GM23338 (cell line): ENCODE results near the gene GJC2. TPM values are rescaled to one million over a fixed set of nuclear protein-coding genes. Genes with fewer than 3 reads are reported as not detected.

ENCODE experiments used
- ATAC-seq: fragments of 200-7000 bp; cut with Tn5 transposase; 3 replicates; pipeline ENCODE4 v1.9.1; 2020
- DNase-seq: peaks from one replicate; pipeline ENCODE4 v3.0.0-alpha.2; 2015; ENCODE audit warnings: low spot score
- H2AFZ ChIP-seq: fragments of 200-600 bp; sonication (generic); 2 replicates; pipeline ENCODE4 v1.8.0; 2016; ENCODE audit warnings: antibody characterized with exemption, mild to moderate bottlenecking, moderate library complexity
- H3F3A ChIP-seq: fragments of 200-600 bp; sonication (generic); replicated peaks from 2 replicates; pipeline ENCODE4 v1.8.0; 2017; ENCODE audit warnings: antibody characterized with exemption, mixed run types, low read depth
- H3K27ac ChIP-seq: fragments of 200-600 bp; sonication (generic); 2 replicates; pipeline ENCODE4 v1.6.1; 2016; ENCODE audit warnings: low read depth
- H3K27me3 ChIP-seq: fragments of 200-600 bp; sonication (generic); 2 replicates; pipeline ENCODE4 v1.8.0; 2016; ENCODE audit warnings: mild to moderate bottlenecking, mixed run types, moderate library complexity; ENCODE audit not compliant: insufficient read depth
- H3K36me3 ChIP-seq: fragments of 200-600 bp; sonication (generic); 2 replicates; pipeline ENCODE4 v1.8.0; 2016; ENCODE audit warnings: mild to moderate bottlenecking; ENCODE audit not compliant: insufficient read depth
- H3K4me1 ChIP-seq: fragments of 200-600 bp; sonication (generic); 2 replicates; pipeline ENCODE4 v1.8.0; 2016; ENCODE audit warnings: mild to moderate bottlenecking, moderate library complexity; ENCODE audit not compliant: insufficient read depth
- H3K4me2 ChIP-seq: fragments of 200-600 bp; sonication (generic); 2 replicates; pipeline ENCODE4 v1.7.1; 2017; ENCODE audit warnings: mixed run types
- H3K4me3 ChIP-seq: fragments of 200-600 bp; sonication (generic); 2 replicates; pipeline ENCODE4 v1.6.1; 2016; ENCODE audit warnings: mixed run types
- H3K79me2 ChIP-seq: fragments of 200-600 bp; sonication (generic); replicated peaks from 2 replicates; pipeline ENCODE4 v1.8.0; 2017; ENCODE audit warnings: mild to moderate bottlenecking; ENCODE audit not compliant: insufficient read depth
- H3K9me2 ChIP-seq: fragments of 200-600 bp; sonication (generic); 2 replicates; pipeline ENCODE4 v1.8.0; 2017; ENCODE audit not compliant: insufficient read depth
- H4K20me1 ChIP-seq: fragments of 200-600 bp; sonication (generic); replicated peaks from 2 replicates; pipeline ENCODE4 v1.8.0; 2017; ENCODE audit warnings: mild to moderate bottlenecking; ENCODE audit not compliant: insufficient read depth
- H3K27ac Mint-ChIP-seq: 2 replicates; pipeline ENCODE4 v1.8.0; 2020; ENCODE audit warnings: inconsistent platforms, mild to moderate bottlenecking, moderate library complexity, mixed read lengths
- H3K27me3 Mint-ChIP-seq: 3 replicates; pipeline ENCODE4 v1.8.0; 2022; ENCODE audit warnings: low read depth, mild to moderate bottlenecking, moderate library complexity, mixed read lengths, inconsistent platforms; ENCODE audit not compliant: insufficient read depth, poor library complexity
- H3K36me3 Mint-ChIP-seq: 3 replicates; pipeline ENCODE4 v1.8.0; 2021; ENCODE audit warnings: low read depth, mild to moderate bottlenecking, inconsistent platforms, moderate library complexity, mixed read lengths
- H3K4me1 Mint-ChIP-seq: 3 replicates; pipeline ENCODE4 v1.8.0; 2020; ENCODE audit warnings: mild to moderate bottlenecking, inconsistent platforms, mixed read lengths
- H3K4me3 Mint-ChIP-seq: 3 replicates; pipeline ENCODE4 v1.8.0; 2021; ENCODE audit warnings: moderate library complexity, mild to moderate bottlenecking, inconsistent platforms, mixed read lengths
- H3K9me3 Mint-ChIP-seq: 3 replicates; pipeline ENCODE4 v1.8.0; 2020; ENCODE audit warnings: moderate library complexity, mild to moderate bottlenecking, inconsistent platforms, mixed read lengths
- CREB1 ChIP-seq: fragments of 250-450 bp; sonication (Bioruptor Pico); IDR thresholded peaks from 2 replicates; pipeline ENCODE4 v1.5.0; 2020; ENCODE audit warnings: low read depth, mild to moderate bottlenecking, moderate library complexity
- CTCF ChIP-seq, 2 experiments: fragments of 200-600 bp in 1 of 2; sonication (generic) in 1 of 2; conservative IDR thresholded peaks; 2 replicates each; pipeline versions ENCODE4 v1.5.1 to v1.6.1; 2016 to 2017; ENCODE audit warnings: antibody characterized with exemption in 2 of 2, low read depth in 2 of 2, mild to moderate bottlenecking in 2 of 2, moderate library complexity in 1 of 2
- EZH2 ChIP-seq: fragments of 200-600 bp; sonication (generic); IDR thresholded peaks from one replicate; pipeline ENCODE4 v1.8.0; 2017; ENCODE audit warnings: antibody characterized with exemption, mild to moderate bottlenecking, low read depth; ENCODE audit not compliant: unreplicated experiment
- EZH2phosphoT487 ChIP-seq: fragments of 200-600 bp; sonication (generic); IDR thresholded peaks from one replicate; pipeline ENCODE4 v1.8.1; 2018; ENCODE audit warnings: antibody characterized with exemption; ENCODE audit not compliant: unreplicated experiment
- JUNB ChIP-seq: IDR thresholded peaks from one replicate; pipeline ENCODE4 v1.6.1; 2016; ENCODE audit warnings: antibody characterized with exemption; ENCODE audit not compliant: unreplicated experiment
- NANOG ChIP-seq: IDR thresholded peaks from 2 replicates; pipeline ENCODE4 v1.6.1; 2016; ENCODE audit warnings: antibody characterized with exemption, borderline replicate concordance
- POLR2AphosphoS5 ChIP-seq: IDR thresholded peaks from 2 replicates; pipeline ENCODE4 v1.6.1; 2016; ENCODE audit warnings: antibody characterized with exemption, low read depth
- REST ChIP-seq: IDR thresholded peaks from one replicate; pipeline ENCODE4 v1.6.1; 2018; ENCODE audit warnings: antibody characterized with exemption; ENCODE audit not compliant: unreplicated experiment
- STAT1 ChIP-seq: IDR thresholded peaks from one replicate; pipeline ENCODE4 v1.6.1; 2016; ENCODE audit warnings: antibody characterized with exemption; ENCODE audit not compliant: unreplicated experiment
- ZNF114 ChIP-seq: fragments of 250-450 bp; sonication (Bioruptor Pico); IDR thresholded peaks from 2 replicates; pipeline ENCODE4 v1.5.0; 2020; ENCODE audit warnings: mild to moderate bottlenecking, moderate library complexity
- ZNF331 ChIP-seq: fragments of 250-450 bp; sonication (Bioruptor Pico); IDR thresholded peaks from 2 replicates; pipeline ENCODE4 v1.5.0; 2020; ENCODE audit warnings: low read depth, mild to moderate bottlenecking, moderate library complexity
- ZNF462 ChIP-seq: fragments of 250-450 bp; sonication (Bioruptor Pico); IDR thresholded peaks from 2 replicates; pipeline ENCODE4 v1.5.0; 2020; ENCODE audit warnings: mild to moderate bottlenecking, moderate library complexity
- polyA plus RNA-seq: library from polyadenylated mRNA; unstranded; fragments of >200 nt; fragmentation: Nextera tagmentation; extraction: Ambion mirVana; gene quantifications from 2 replicates; pipeline ENCODE4 v1.2.1, GENCODE V29; 2016
- total RNA-seq: library from RNA; depleted of rRNA; stranded (reverse); fragments of >200 nt; shearing (Covaris generic); gene quantifications from 2 replicates; pipeline ENCODE4 v1.2.3, GENCODE V29; 2014
- TF ChIP-seq, protein P1 (sequence below): IDR thresholded peaks from 2 replicates; pipeline ENCODE4 v1.6.1; 2016; ENCODE audit warnings: antibody characterized with exemption

The GJC2 gene
- total and polyA plus RNA-seq, 2 experiments from 2014 or later, result 0.15 to 1.2 TPM

DNA sequence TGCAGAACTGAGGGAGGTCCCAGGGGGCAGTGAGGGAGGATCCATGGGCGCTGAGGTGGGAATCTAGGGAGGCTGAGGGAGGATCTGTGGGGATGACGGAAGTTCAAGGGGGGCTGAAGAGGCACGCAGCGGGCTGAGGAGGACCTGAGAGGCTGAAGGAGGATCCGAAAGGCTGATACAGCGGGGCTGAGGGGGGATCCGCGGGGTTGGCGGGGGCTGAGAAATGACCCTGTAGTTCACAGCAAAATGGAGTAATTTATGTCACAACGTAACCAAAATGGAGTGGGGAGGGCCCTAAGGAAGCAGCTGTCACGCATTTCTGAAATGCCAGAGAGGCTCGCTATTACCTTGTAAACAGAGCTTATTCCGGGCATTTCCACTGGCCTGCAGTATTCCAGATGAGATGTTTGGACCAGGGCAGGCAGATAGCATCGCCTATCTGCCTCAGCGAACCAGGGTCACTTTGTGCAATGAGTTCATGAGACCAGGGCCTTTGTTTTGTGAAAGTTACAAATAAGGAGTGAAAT, 39.7 kb upstream of the GJC2 start:
- Histone ChIP-seq H3K27ac (no peak overlapping the region), H3F3A (no peaks in the 10 kb centered on the region), H3K4me3 (peak overlapping the region; percentile 97), H3K9me2 (0 out of 2 replicates have a peak, but pooled peaks cover 3% of the 10 kb centered on the region), H3K36me3 (no peaks in the 10 kb centered on the region), H3K27me3 (peaks cover 10% of the 10 kb centered on the region; the same call in 1 of the 2 replicates), H3K4me1 (peaks cover 4% of the 10 kb centered on the region; the same call in 1 of the 2 replicates), H2AFZ (peak overlapping the region; percentile 95), H3K4me2 (peak overlapping the region; percentile 76), H3K79me2 (peaks cover 8% of the 10 kb centered on the region), H4K20me1 (no peaks in the 10 kb centered on the region; the same call in 1 of the 2 replicates)
- Mint-ChIP-seq H3K27ac (no peak overlapping the region), H3K36me3 (peaks cover 8% of the 10 kb centered on the region; the same call in 2 of the 3 replicates), H3K4me1 (peaks cover 12% of the 10 kb centered on the region), H3K27me3 (peaks cover 17% of the 10 kb centered on the region), H3K4me3 (peak overlapping the region; percentile 93), H3K9me3 (peaks cover 2% of the 10 kb centered on the region; the same call in 2 of the 3 replicates)
- peak; percentile 13 for ATAC-seq
- TF ChIP-seq EZH2phosphoT487 (no peak), STAT1 (no peak), ZNF114 (CRISPR knock-in tag) (no peak), ZNF462 (no peak), ZNF331 (no peak), REST (no peak), EZH2 (no peak), JUNB (no peak), CTCF (conservative IDR thresholded peaks at IDR 0.05; ENCODE audit: low read depth in 2 of 2) (no peak), POLR2AphosphoS5 (no peak), CREB1 (CRISPR knock-in tag) (no peak), NANOG (no peak)
- TF ChIP-seq, protein P1, sequence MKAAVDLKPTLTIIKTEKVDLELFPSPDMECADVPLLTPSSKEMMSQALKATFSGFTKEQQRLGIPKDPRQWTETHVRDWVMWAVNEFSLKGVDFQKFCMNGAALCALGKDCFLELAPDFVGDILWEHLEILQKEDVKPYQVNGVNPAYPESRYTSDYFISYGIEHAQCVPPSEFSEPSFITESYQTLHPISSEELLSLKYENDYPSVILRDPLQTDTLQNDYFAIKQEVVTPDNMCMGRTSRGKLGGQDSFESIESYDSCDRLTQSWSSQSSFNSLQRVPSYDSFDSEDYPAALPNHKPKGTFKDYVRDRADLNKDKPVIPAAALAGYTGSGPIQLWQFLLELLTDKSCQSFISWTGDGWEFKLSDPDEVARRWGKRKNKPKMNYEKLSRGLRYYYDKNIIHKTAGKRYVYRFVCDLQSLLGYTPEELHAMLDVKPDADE, result no peak
- DNase-seq, result peak; percentile 60
